K562 (cell line): Measurements from ENCODE around the gene NDOR1. TPM values are rescaled to one million over a fixed set of nuclear protein-coding genes. Genes with fewer than 3 reads are reported as not detected.

Experiments
- CEBPB ChIP-seq: fragments of 450-650 bp; IDR thresholded peaks from 2 replicates; pipeline ENCODE4 v1.6.1; 2016; ENCODE audit warnings: missing genetic modification characterization, missing compliant biosample characterization
- CREBBP ChIP-seq: IDR thresholded peaks from one replicate; pipeline ENCODE4 v1.6.1; 2012; ENCODE audit warnings: low read depth, mild to moderate bottlenecking, control low read depth, inconsistent platforms, low read length
- CTCFL ChIP-seq: IDR thresholded peaks from 2 replicates; pipeline ENCODE4 v1.6.1; 2011; ENCODE audit warnings: borderline replicate concordance, low read depth, mild to moderate bottlenecking, moderate library complexity, low read length; ENCODE audit not compliant: insufficient read depth, poor library complexity, severe bottlenecking
- EWSR1 ChIP-seq: fragments of 450-650 bp; IDR thresholded peaks from 2 replicates; pipeline ENCODE4 v1.6.1; 2018; ENCODE audit warnings: borderline replicate concordance, mild to moderate bottlenecking, low read depth, moderate library complexity; ENCODE audit not compliant: partially characterized antibody
- ILK ChIP-seq: fragments of 450-650 bp; IDR thresholded peaks from 2 replicates; pipeline ENCODE4 v1.6.1; 2016; ENCODE audit warnings: missing genetic modification characterization, low read depth, mild to moderate bottlenecking, missing compliant biosample characterization, moderate library complexity, borderline replicate concordance
- MBD1 ChIP-seq: fragments of 250-450 bp; sonication (Bioruptor Pico); IDR thresholded peaks from 2 replicates; pipeline ENCODE4 v1.8.0; 2022; ENCODE audit warnings: inconsistent platforms
- NFRKB ChIP-seq: fragments of 450-650 bp; IDR thresholded peaks from 2 replicates; pipeline ENCODE4 v1.6.1; 2016; ENCODE audit warnings: low read depth
- NFXL1 ChIP-seq: fragments of 450-650 bp; formaldehyde crosslinking; IDR thresholded peaks from 2 replicates; pipeline ENCODE4 v1.4.0; 2021; ENCODE audit warnings: mild to moderate bottlenecking
- PML ChIP-seq: IDR thresholded peaks from 2 replicates; pipeline ENCODE4 v1.6.1; 2012; ENCODE audit warnings: low read length, inconsistent platforms
- POLR2AphosphoS5 ChIP-seq: IDR thresholded peaks from 2 replicates; pipeline ENCODE4 v1.6.1; 2011; ENCODE audit warnings: mild to moderate bottlenecking, low read depth, low read length, moderate library complexity; ENCODE audit not compliant: control insufficient read depth, insufficient read depth
- RNF219 ChIP-seq: fragments of 250-450 bp; sonication (Bioruptor Pico); IDR thresholded peaks from 2 replicates; pipeline ENCODE4 v1.5.0; 2022; ENCODE audit warnings: mild to moderate bottlenecking
- SIN3B ChIP-seq: fragments of 450-650 bp; IDR thresholded peaks from 2 replicates; pipeline ENCODE4 v1.6.1; 2017; ENCODE audit warnings: low read depth, mild to moderate bottlenecking, moderate library complexity
- SNIP1 ChIP-seq: fragments of 450-650 bp; IDR thresholded peaks from 2 replicates; pipeline ENCODE4 v1.7.1; 2017; ENCODE audit warnings: low read depth, mild to moderate bottlenecking
- SP1 ChIP-seq: sonication (generic); formaldehyde crosslinking; IDR thresholded peaks from 2 replicates; pipeline ENCODE4 v1.8.1; 2022; ENCODE audit warnings: mild to moderate bottlenecking, missing genetic modification reagents
- TSC22D4 ChIP-seq: fragments of 450-650 bp; IDR thresholded peaks from 2 replicates; pipeline ENCODE4 v1.6.1; 2016; ENCODE audit warnings: missing genetic modification characterization, missing biosample characterization, control low read depth
- ZC3H8 ChIP-seq: fragments of 450-650 bp; IDR thresholded peaks from 2 replicates; pipeline ENCODE4 v1.6.1; 2017
- ZNF311 ChIP-seq: fragments of 250-450 bp; sonication (Bioruptor Pico); IDR thresholded peaks from 2 replicates; pipeline ENCODE4 v1.4.0; 2020; ENCODE audit warnings: mild to moderate bottlenecking, moderate library complexity
- ZNF592 ChIP-seq: fragments of 450-650 bp; IDR thresholded peaks from 2 replicates; pipeline ENCODE4 v1.6.1; 2017; ENCODE audit warnings: antibody characterized with exemption, mild to moderate bottlenecking
- ZNF699 ChIP-seq: fragments of 250-450 bp; sonication (Bioruptor Pico); IDR thresholded peaks from 2 replicates; pipeline ENCODE4 v1.8.0; 2021; ENCODE audit warnings: mild to moderate bottlenecking, moderate library complexity; ENCODE audit not compliant: insufficient replicate concordance
- polyA plus RNA-seq, 8 experiments: library from polyadenylated mRNA; depleted of rRNA in 4 of 8; stranded (reverse) in 5 of 8; unstranded in 3 of 8; fragments of >200 nt; fragmentation: Nextera tagmentation in 2 of 8; fragmentation: Illumina TruSeq in 1 of 8; extraction: Ambion mirVana in 2 of 8; extraction: Trizol in 1 of 8; gene quantifications; 2 replicates each; pipeline versions ENCODE4 v1.2.1 to v1.2.3, GENCODE V29; 2011 to 2014; ENCODE audit warnings: inconsistent platforms in 1 of 8, missing spikeins in 1 of 8
- total RNA-seq, 7 experiments: library from RNA; depleted of rRNA in 6 of 7; stranded (reverse); fragments of >200 nt in 6 of 7; fragmentation: Illumina TruSeq in 2 of 7; extraction: Trizol in 2 of 7; gene quantifications; 2 replicates each; pipeline versions ENCODE4 v1.2.1 to v1.2.3, GENCODE V29; 2011 to 2021; ENCODE audit warnings: low replicate concordance in 1 of 7

NDOR1 gene
- total and polyA plus RNA-seq, 9 of the 15 experiments (the other 6 are each of a cell fraction or from before 2014, with no cell fraction given), result 0.06 to 36.9 (median 6.9) TPM

GRCh38 chr9:137240841-137241489 is 35.5 kb downstream of the NDOR1 start, which contains the start of gene TUBB4B (continued):
- TF ChIP-seq ZNF592 (no peak), ILK (tag) (no peak), ZNF699 (CRISPR knock-in tag) (no peak), CEBPB (tag) (no peak), EWSR1 (no peak), MBD1 (CRISPR knock-in tag) (no peak), ZC3H8 (no peak), ZNF311 (CRISPR knock-in tag) (no peak), SP1 (CRISPR knock-in tag) (peak; percentile 95), CREBBP (no peak), POLR2AphosphoS5 (peak; percentile 99), SIN3B (no peak), TSC22D4 (tag) (no peak), RNF219 (CRISPR knock-in tag) (no peak), NFRKB (peak; percentile 39; the same call in 1 of the 2 replicates), PML (peak; percentile 93), SNIP1 (no peak), CTCFL (no peak), NFXL1 (CRISPR knock-in tag) (no peak)
